Left lung (tissue), 14 donors: ENCODE measurements around the gene RAB12. TPM values are rescaled to one million over a fixed set of nuclear protein-coding genes. Genes with fewer than 3 reads are reported as not detected.

Experiments
- ATAC-seq: fragments of 200-7000 bp; cut with Tn5 transposase; one replicate; pipeline ENCODE4 v1.9.1; 2020; ENCODE audit warnings: moderate library complexity
- DNase-seq, 4 donors: peaks; one replicate each; pipeline ENCODE4 v3.0.0-alpha.2; 2013 to 2020
- H3K27ac ChIP-seq, 2 donors: fragments of 200-600 bp; sonication (generic) in 1 of 2; one replicate each; pipeline versions ENCODE4 v1.5.0 to v1.8.0; 2020 to 2021
- H3K27me3 ChIP-seq, 2 donors: fragments of 200-600 bp; sonication (generic) in 1 of 2; one replicate each; pipeline versions ENCODE4 v1.5.0 to v1.8.0; 2020 to 2021
- H3K36me3 ChIP-seq, 2 donors: fragments of 200-600 bp; sonication (generic) in 1 of 2; one replicate each; pipeline versions ENCODE4 v1.5.0 to v1.8.0; 2020 to 2021
- H3K4me1 ChIP-seq, 2 donors: fragments of 200-600 bp; one replicate each; pipeline ENCODE4 v1.8.0; 2021
- H3K4me3 ChIP-seq, 2 donors: fragments of 200-600 bp; sonication (generic) in 1 of 2; one replicate each; pipeline versions ENCODE4 v1.5.0 to v1.8.0; 2020 to 2021; ENCODE audit warnings: mild to moderate bottlenecking in 1 of 2
- H3K9me3 ChIP-seq, 2 donors: fragments of 200-600 bp; sonication (generic) in 1 of 2; one replicate each; pipeline versions ENCODE4 v1.5.0 to v1.8.0; 2020 to 2021
- CTCF ChIP-seq, 2 donors: fragments of 200-600 bp; sonication (generic) in 1 of 2; IDR thresholded peaks; one replicate each; pipeline versions ENCODE4 v1.5.0 to v1.8.0; 2021; ENCODE audit warnings: antibody characterized with exemption in 2 of 2
- intact Hi-C, 2 donors: fragments of 100-400 bp; cut with DNase I; formaldehyde crosslinking; loops; one replicate each; pipeline versions ENCODE4 v1.11.2 to v1.14.2; 2022
- long read RNA-seq, 12 donors: library from polyadenylated mRNA in 2 of 12; unstranded in 2 of 12; transcript quantifications; one replicate each; pipeline ENCODE4 v2.0.0 and lab custom pipeline, GENCODE V29; 2019 to 2026
- polyA plus RNA-seq, 6 donors: library from polyadenylated mRNA; unstranded; fragments of 120-200 nt; gene quantifications; one replicate each; pipeline ENCODE4 v1.2.1, GENCODE V29; 2013; ENCODE audit not compliant: insufficient read length in 6 of 6
- total RNA-seq, 2 donors: library from RNA; stranded (reverse); fragmentation: NEBNext Ultra II Directional; extraction: Animal tissue kit (Norgen Biotek cat#: 25700); gene quantifications; one replicate each; pipeline ENCODE4 v1.2.1, GENCODE V29; 2021
- donor health status: DM: no; HTN: yes; CAD: no.
- donor health status: DM: no; HTN: no; CAD: no.

Gene RAB12
- total RNA-seq, result 10 to 100 TPM; 41.4 to 45.4 TPM
- 10 to 100 TPM; 45.9 to 60.0 (median 53.1) TPM for polyA plus RNA-seq
- long read RNA-seq, donor 1, transcript RAB12-203 (6 exons, 2,145 nt), result major isoform, 19 of 33 reads
- long read RNA-seq, donor 1, partial matches to known transcripts, result 13 of 33 reads
- long read RNA-seq, donor 1, other reads (novel, unspliced or antisense), result 0 of 33 reads
- long read RNA-seq, donor 2, transcript RAB12-203 (6 exons, 2,145 nt), result major isoform, 6 of 6 reads
- long read RNA-seq, donor 2, partial matches to known transcripts, result 0 of 6 reads
- long read RNA-seq, donor 2, other reads (novel, unspliced or antisense), result 0 of 6 reads
- long read RNA-seq, donor 3, transcript RAB12-203 (6 exons, 2,145 nt), result major isoform, 12 of 12 reads
- long read RNA-seq, donor 3, partial matches to known transcripts, result 0 of 12 reads
- long read RNA-seq, donor 3, other reads (novel, unspliced or antisense), result 0 of 12 reads
- long read RNA-seq, donor 4, result 0 reads
- long read RNA-seq, donor 5, transcript RAB12-203 (6 exons, 2,145 nt), result major isoform, 7 of 13 reads
- long read RNA-seq, donor 5, partial matches to known transcripts, result 5 of 13 reads
- long read RNA-seq, donor 5, other reads (novel, unspliced or antisense), result 0 of 13 reads
- long read RNA-seq, donor 6, transcript RAB12-203 (6 exons, 2,145 nt), result major isoform, 7 of 7 reads
- long read RNA-seq, donor 6, partial matches to known transcripts, result 0 of 7 reads
- long read RNA-seq, donor 6, other reads (novel, unspliced or antisense), result 0 of 7 reads
- long read RNA-seq, donor 7, partial matches to known transcripts, result 0 of 5 reads
- long read RNA-seq, donor 7, other reads (novel, unspliced or antisense), result 0 of 5 reads
- long read RNA-seq, donor 8, transcript RAB12-203 (6 exons, 2,145 nt), result major isoform, 8 of 8 reads
- long read RNA-seq, donor 8, partial matches to known transcripts, result 0 of 8 reads
- long read RNA-seq, donor 8, other reads (novel, unspliced or antisense), result 0 of 8 reads
- long read RNA-seq, donor 9, result 0 reads
- long read RNA-seq, donor 10, result 0 reads
- long read RNA-seq, donor 11, result 0 reads
- long read RNA-seq, donor 12, transcript RAB12-203 (6 exons, 2,145 nt), result major isoform, 8 of 9 reads
- long read RNA-seq, donor 12, partial matches to known transcripts, result 0 of 9 reads
- long read RNA-seq, donor 12, other reads (novel, unspliced or antisense), result 0 of 9 reads

GRCh38 chr18:8608795-8609658, at the start of gene RAB12:
TSS of gene RAB12 (plus strand) at chr18:8609437. CDS start at chr18:8609440, 3 bp downstream.
- ATAC-seq, result peak; percentile 96
- peak within 1 kb of the TSS; percentile 69 to 73 for H3K27ac ChIP-seq
- intact Hi-C loops, result no loop called here
- peak within 1 kb of the TSS; percentile 71 to 96 for H3K4me3 ChIP-seq
- H3K27me3 ChIP-seq, result peaks cover 0 to 15% of the 10 kb centered on the region in 2 donors
- DNase-seq, result peak; percentile 82 to 98 (median 90)
- peaks cover 10 to 42% of the 10 kb centered on the region in 2 donors for H3K4me1 ChIP-seq
- no peaks in the 10 kb centered on the region for H3K36me3 ChIP-seq
- H3K9me3 ChIP-seq, result no peaks in the 10 kb centered on the region
- TF ChIP-seq CTCF (IDR thresholded peaks at IDR 0.05), result peak; percentile 61 to 74

- intact Hi-C loops, result no loop called here
- no peak for TF ChIP-seq CTCF (IDR thresholded peaks at IDR 0.05)
- no peaks in the 10 kb centered on the region for H3K9me3 ChIP-seq
- H3K36me3 ChIP-seq, result no peaks in the 10 kb centered on the region
- ATAC-seq, result no peak
- H3K4me1 ChIP-seq, result no peaks in the 10 kb centered on the region
- DNase-seq, result no peak
- H3K27me3 ChIP-seq, result no peaks in the 10 kb centered on the region
- no peak overlapping the region for H3K4me3 ChIP-seq
- no peak overlapping the region for H3K27ac ChIP-seq
Measured at GRCh38 chr18:8559612-8560186, 49.5 kb upstream of the RAB12 start.

GRCh38 chr18:8561123-8561910, 47.9 kb upstream of the RAB12 start:
- TF ChIP-seq CTCF (IDR thresholded peaks at IDR 0.05), result no peak
- Histone ChIP-seq H3K36me3 (no peaks in the 10 kb centered on the region), H3K9me3 (no peaks in the 10 kb centered on the region), H3K27ac (no peak overlapping the region), H3K4me3 (no peak overlapping the region), H3K27me3 (no peaks in the 10 kb centered on the region), H3K4me1 (no peaks in the 10 kb centered on the region)
- DNase-seq (no peak), ATAC-seq (no peak)
- intact Hi-C loops, result no loop called here

GRCh38 chr18:8562070-8562469, 47.2 kb upstream of the RAB12 start:
- Histone ChIP-seq H3K4me3 (no peak overlapping the region), H3K36me3 (no peaks in the 10 kb centered on the region), H3K27ac (no peak overlapping the region), H3K9me3 (no peaks in the 10 kb centered on the region), H3K4me1 (no peaks in the 10 kb centered on the region), H3K27me3 (no peaks in the 10 kb centered on the region)
- DNase-seq (no peak), ATAC-seq (no peak)
- TF ChIP-seq CTCF (IDR thresholded peaks at IDR 0.05), result no peak
- intact Hi-C loops, result no loop called here
